Measurements from ENCODE around the gene TMEM176A. TPM values are rescaled to one million over a fixed set of nuclear protein-coding genes. Genes with fewer than 3 reads are reported as not detected.

Gene TMEM176A
- total RNA-seq (1 to 10 TPM; 1.6 to 4.2 TPM), polyA plus RNA-seq (ENCODE audit: insufficient read depth, low read depth, low replicate concordance) (34.7 TPM)
- long read RNA-seq, donor 1, transcript TMEM176A-201 (7 exons, 1,261 nt): major isoform, 14 of 74 reads
- long read RNA-seq, donor 1, transcript TMEM176A-210 (7 exons, 1,530 nt): minor isoform, 9 of 74 reads
- long read RNA-seq, donor 1, partial matches to known transcripts: 51 of 74 reads
- long read RNA-seq, donor 1, other reads (novel, unspliced or antisense): 0 of 74 reads
- long read RNA-seq, donor 2, transcript TMEM176A-201 (7 exons, 1,261 nt): major isoform, 5 of 27 reads
- long read RNA-seq, donor 2, partial matches to known transcripts: 18 of 27 reads
- long read RNA-seq, donor 2, other reads (novel, unspliced or antisense): 0 of 27 reads

GRCh38 chr7:150800581-150801241 lies at the start of gene TMEM176A:
Gene TMEM176A, plus strand, starts transcription at chr7:150800769. Its CDS starts 782 bp downstream, at chr7:150801551.
- Histone ChIP-seq H3K4me3 (peak within 1 kb of the TSS; percentile 47 to 54), H3K4me1 (peaks cover 8% of the 10 kb centered on the region), H3K27me3 (no peaks in the 10 kb centered on the region), H3K9me3 (no peaks in the 10 kb centered on the region), H3K27ac (no peak within 1 kb of the TSS), H3K36me3 (ENCODE audit: low read depth, missing control alignments) (no peaks in the 10 kb centered on the region)
- WGBS, 2 donors: 0 to 2% methylated on average over 1 to 49 of the region's 54 CpGs
- TF ChIP-seq CTCF (IDR thresholded peaks at IDR 0.05) (no peak), POLR2A (IDR thresholded peaks at IDR 0.05) (no peak)
- intact Hi-C loops (cut with DNase I; ENCODE audit: low total_unique reads): no loop called here
- no peak for DNase-seq

- H3K9me3 ChIP-seq: no peaks in the 10 kb centered on the region
These were observed 48.9 kb upstream of the TMEM176A start for GRCh38 chr7:150751702-150752101.

GRCh38 chr7:150753239-150753638 lies 47.3 kb upstream of the TMEM176A start:
- Histone ChIP-seq H3K4me3 (no peak overlapping the region), H3K27ac (no peak overlapping the region), H3K36me3 (ENCODE audit: low read depth, missing control alignments) (no peaks in the 10 kb centered on the region), H3K4me1 (no peaks in the 10 kb centered on the region), H3K9me3 (no peaks in the 10 kb centered on the region), H3K27me3 (no peaks in the 10 kb centered on the region)
- intact Hi-C loops (cut with DNase I; ENCODE audit: low total_unique reads): no loop called here
- 49 to 66% methylated on average over 6 of the region's 6 CpGs for WGBS, 2 donors
- no peak for DNase-seq
- TF ChIP-seq CTCF (IDR thresholded peaks at IDR 0.05): no peak
- TF ChIP-seq POLR2A (IDR thresholded peaks at IDR 0.05): no peak

More at GRCh38 chr7:150751702-150752101, 48.9 kb upstream of the TMEM176A start:
- 28 to 30% methylated on average over 2 of the region's 2 CpGs for WGBS, 2 donors
- Histone ChIP-seq H3K4me3 (no peak overlapping the region), H3K36me3 (ENCODE audit: low read depth, missing control alignments) (no peaks in the 10 kb centered on the region), H3K27ac (no peak overlapping the region), H3K4me1 (no peaks in the 10 kb centered on the region), H3K27me3 (no peaks in the 10 kb centered on the region)
- TF ChIP-seq CTCF (IDR thresholded peaks at IDR 0.05) (no peak), POLR2A (IDR thresholded peaks at IDR 0.05) (no peak)
- no peak for DNase-seq
- intact Hi-C loops (cut with DNase I; ENCODE audit: low total_unique reads): no loop called here

- Histone ChIP-seq H3K4me3 (no peak overlapping the region), H3K36me3 (ENCODE audit: low read depth, missing control alignments) (no peaks in the 10 kb centered on the region), H3K27me3 (no peaks in the 10 kb centered on the region), H3K4me1 (no peaks in the 10 kb centered on the region), H3K27ac (no peak overlapping the region), H3K9me3 (no peaks in the 10 kb centered on the region)
- intact Hi-C loops (cut with DNase I; ENCODE audit: low total_unique reads): no loop called here
- 47 to 55% methylated on average over 3 of the region's 3 CpGs for WGBS, 2 donors
- DNase-seq: no peak
- TF ChIP-seq CTCF (IDR thresholded peaks at IDR 0.05) (no peak), POLR2A (IDR thresholded peaks at IDR 0.05) (no peak)
These were observed 46.6 kb upstream of the TMEM176A start for GRCh38 chr7:150753826-150754603.
